ENCODE data around the gene FAM168B.

The FAM168B gene

GRCh38 chr2:131055169-131056065 is 37.8 kb downstream of the FAM168B start:
- DNase-seq = no peak

GRCh38 chr2:131054488-131054887 is 38.8 kb downstream of the FAM168B start:
- no peak for DNase-seq

GRCh38 chr2:131052741-131053263 is 40.5 kb downstream of the FAM168B start:
- DNase-seq = no peak

GRCh38 chr2:131050896-131051295 is 42.4 kb downstream of the FAM168B start:
- DNase-seq = no peak

DNA sequence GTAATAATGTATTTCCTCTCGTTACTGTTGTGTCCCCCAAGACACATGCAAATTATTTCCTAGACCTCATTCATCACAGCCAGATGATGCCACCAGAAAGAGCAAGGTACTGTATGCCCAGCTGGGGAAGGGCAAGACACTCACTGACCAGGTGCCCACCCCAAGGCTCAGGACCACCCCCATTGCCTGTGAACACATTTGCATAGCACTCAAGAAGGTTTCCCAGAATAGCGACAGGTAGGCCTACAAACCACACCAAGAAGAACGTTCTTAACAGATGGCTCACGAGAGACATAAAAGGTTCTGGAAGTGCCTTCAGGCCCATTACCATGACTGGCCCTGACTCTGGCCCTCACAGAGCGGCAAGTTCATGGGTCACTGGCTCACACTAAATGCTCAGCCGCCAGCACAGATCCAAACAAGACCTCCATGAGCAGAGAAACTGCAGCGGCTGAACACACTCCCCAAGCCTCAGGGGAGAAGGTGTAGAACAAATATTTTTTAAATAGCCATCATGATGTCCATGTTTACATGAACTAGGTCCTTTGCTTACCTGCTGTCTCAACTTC is 44.0 kb downstream of the FAM168B start:
- DNase-seq = no peak

GRCh38 chr2:131048641-131049040 is 44.6 kb downstream of the FAM168B start:
- DNase-seq = no peak

DNA sequence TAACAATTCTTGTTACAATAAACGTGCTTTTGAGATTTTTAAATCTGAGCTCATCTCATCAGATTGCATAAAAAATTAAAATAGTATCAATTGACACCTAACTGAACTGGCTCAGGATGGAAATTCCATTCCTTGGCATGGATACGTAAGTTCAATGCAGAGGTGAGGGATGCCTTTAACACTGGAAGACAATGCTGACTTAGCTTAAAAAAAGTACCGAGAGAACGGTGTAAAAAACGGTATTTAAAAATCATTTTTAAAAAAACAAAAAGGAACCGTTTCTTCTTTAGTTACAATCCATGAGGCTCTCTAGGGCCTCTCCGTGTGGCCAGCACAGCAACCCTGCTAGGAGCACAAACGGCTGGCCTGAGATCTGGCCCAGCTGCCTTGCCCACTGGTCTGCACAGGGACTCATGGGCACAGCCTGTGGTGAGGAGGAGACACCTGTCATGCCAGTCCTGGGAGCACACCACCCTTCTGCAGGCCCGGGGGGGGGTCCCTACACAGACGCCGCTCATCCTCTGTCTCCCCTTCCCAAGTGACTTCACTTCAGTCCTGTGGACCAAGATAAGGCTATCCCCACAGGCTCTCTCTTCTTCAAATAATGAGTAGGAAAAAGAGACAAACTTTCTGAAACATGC is 45.2 kb downstream of the FAM168B start:
- DNase-seq = no peak

- no peak for DNase-seq
Measured at GRCh38 chr2:131046918-131047652, 46.2 kb downstream of the FAM168B start.

- no peak for DNase-seq
Measured at GRCh38 chr2:131046028-131046917, 47.0 kb downstream of the FAM168B start.

DNA sequence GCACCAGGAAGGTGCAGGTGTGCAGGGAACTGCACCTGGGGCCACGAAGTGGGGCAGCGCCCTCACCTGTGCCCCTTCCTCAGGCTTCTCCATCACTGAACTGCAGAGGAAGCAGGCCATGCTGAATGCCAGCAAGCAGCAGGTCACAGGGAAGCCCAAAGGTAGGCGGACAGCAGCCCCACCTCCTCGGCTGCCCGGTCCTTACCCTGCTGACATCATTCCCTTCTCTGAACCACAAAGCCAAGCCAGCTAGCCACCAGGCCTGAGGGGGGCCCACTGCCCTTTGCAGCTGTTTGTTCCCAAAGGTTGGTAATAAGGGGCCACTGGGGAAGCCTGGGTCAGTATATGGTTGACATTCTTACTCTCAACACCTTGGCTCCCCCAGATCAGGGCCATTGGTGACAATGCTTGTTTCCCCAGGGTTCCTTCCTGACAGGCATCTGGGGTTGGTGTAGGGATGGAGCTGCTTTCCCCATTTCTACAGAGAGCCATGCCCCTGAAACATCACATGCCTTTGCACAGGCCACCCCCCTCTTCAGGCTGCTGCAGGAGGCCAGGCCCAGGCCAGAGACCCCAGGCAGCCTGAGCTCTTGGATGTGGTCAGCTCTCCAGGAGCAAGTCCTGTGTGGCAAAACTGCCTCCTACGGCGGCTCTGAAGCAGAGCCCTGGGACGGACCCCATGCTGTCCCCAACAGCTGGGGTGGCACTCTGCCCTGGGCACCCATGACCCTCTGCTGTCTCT is 47.8 kb downstream of the FAM168B start:
- DNase-seq = no peak

GRCh38 chr2:131044757-131045150 is 48.5 kb downstream of the FAM168B start:
- DNase-seq = no peak

- no peak for DNase-seq
Measured at GRCh38 chr2:131044075-131044756, 49.0 kb downstream of the FAM168B start.

- no peak for DNase-seq
Measured at GRCh38 chr2:131043199-131044074, 49.8 kb downstream of the FAM168B start.

DNA sequence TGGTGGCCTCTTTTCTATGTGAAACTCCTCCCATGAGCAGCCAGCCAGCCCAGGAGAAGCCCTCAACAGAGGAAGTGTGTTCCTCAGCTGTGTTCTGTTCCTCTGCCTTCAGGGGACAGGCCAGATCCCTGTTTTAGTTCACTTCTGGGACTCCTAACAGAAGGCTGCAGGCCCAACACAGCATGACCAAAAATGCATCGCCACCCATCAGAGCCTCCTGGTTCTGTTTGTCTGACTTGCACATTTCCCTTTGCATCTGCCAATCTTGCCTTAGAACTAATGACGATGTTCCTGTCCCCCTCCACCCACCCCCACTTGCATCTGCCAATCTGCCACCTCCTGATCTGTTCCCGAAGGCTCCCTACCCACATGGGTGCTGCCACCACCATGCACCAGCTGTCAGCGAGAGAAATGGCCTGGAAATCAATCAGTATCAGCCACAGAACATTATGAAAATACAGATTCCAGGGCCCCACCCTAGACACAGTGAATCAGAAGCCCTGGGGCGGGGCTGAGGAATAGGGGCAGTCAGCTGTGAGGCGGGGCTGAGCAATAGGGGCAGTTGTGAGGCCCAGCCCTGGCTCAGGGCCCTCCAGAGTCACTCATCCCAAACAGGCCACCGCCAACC is 51.0 kb downstream of the FAM168B start:
- peak in 1 of 2 experiments; percentile 15 for DNase-seq

DNA sequence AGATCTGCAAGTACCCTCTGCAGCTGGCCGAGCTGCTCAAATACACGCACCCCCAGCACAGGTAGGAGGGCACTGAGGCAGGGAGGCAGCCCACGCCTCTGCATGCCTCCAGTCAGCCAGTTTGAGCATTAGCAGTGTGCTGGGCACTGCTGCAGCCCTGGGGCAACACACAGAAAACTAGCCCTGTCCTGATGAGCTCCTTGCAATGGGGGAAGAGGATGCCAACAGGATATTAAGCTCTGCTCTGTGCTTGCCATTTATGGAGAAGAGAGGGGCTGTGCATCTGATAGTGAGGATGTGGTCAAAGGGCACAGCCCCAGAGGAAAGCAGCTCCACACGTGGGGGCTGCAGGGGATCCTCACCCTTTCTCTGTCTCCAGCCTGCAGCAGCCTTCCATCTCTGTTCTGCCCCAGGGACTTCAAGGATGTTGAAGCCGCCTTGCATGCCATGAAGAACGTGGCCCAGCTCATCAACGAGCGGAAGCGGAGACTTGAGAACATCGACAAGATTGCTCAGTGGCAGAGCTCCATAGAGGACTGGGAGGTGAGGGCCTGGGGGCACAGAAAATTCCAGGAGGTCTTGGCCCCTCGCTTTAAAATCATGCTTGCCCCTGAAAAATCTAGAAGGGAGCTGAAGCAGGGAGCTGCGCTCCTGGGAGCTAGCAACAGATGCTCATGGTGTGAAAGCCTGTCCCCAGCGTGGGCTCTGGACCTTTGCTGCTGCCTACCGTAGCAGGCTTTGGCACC is 51.7 kb downstream of the FAM168B start:
- no peak for DNase-seq

- DNase-seq = no peak
Measured at GRCh38 chr2:131040661-131041401, 52.4 kb downstream of the FAM168B start.

DNA sequence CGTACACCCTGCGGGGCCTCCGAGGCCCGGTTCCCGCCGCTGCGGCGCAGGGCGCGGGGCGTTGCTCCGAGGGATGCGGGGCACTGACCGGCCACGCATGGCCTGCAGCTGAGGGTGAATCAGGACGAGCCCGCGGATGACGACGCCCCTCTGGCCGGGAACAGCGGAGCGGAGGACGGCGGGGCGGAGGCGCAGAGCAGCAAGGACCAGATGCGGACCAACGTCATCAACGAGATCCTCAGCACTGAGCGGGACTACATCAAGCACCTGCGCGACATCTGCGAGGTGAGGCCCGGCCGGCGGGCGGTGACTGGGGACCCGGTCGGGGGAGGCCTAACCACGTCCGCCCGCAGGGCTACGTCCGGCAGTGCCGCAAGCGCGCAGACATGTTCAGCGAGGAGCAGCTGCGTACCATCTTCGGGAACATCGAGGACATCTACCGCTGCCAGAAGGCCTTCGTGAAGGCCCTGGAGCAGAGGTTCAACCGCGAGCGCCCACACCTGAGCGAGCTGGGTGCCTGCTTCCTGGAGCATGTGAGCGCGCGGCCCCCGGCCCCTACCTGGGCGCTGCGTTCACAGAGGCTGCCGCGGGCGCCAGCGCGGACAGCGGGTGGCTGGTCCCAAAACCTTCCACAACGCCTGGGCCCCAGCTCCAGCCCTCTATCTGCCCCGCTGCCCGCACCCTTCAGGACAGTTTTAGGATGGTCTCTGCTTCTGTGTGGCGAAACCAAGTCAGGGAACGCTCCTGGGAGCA is 53.2 kb downstream of the FAM168B start:
- DNase-seq = no peak
